IMR-90 (cell line): Measurements from ENCODE around the gene GPC5.

ENCODE experiments used
- CTCF ChIP-seq: conservative IDR thresholded peaks from 2 replicates; pipeline ENCODE4 v1.5.1; 2012; ENCODE audit warnings: mild to moderate bottlenecking, low read depth, low read length, improper control_type of control experiment
- MXI1 ChIP-seq: IDR thresholded peaks from 2 replicates; pipeline ENCODE4 v1.6.1; 2012; ENCODE audit warnings: low read depth, mild to moderate bottlenecking, low read length, moderate library complexity, borderline replicate concordance
- POLR2A ChIP-seq: IDR thresholded peaks from 2 replicates; pipeline ENCODE4 v1.6.1; 2012; ENCODE audit warnings: mild to moderate bottlenecking, low read depth, low read length

GRCh38 chr13:91361755-91362271 lies 36.6 kb upstream of the GPC5 start:
- TF ChIP-seq CTCF, result no peak
- TF ChIP-seq MXI1, result no peak
- no peak for TF ChIP-seq POLR2A
